ENCODE data around the gene PTRH1.

DNA sequence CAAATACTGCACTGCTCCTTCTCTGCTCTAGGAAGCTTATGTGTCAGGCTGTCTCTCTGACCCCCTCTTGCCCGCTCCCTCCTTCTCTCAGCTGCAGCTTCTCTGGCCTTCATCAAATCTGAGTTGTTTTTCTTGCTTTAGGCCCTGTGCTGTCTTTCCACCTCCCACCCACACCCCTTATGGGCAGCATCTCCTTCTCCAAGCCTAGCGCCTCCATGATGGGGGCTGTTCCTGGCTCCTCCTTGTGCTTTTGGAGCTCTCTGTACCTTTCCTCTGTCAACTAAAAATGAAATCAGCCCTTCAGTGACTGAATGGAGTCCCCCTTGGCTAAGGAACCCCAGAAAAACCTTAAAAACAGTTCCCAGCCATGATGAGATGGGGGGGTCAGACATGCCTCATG is 15.3 kb downstream of the PTRH1 start:
- no peak for TF ChIP-seq EZH2phosphoT487 (IDR thresholded peaks at IDR 0.05; ENCODE audit: borderline replicate concordance, low read length)
- no peak for TF ChIP-seq CTCF (IDR thresholded peaks at IDR 0.05; ENCODE audit: low read depth, low read length, poor library complexity, severe bottlenecking)

All from DOHH2 (cell line).